CD4-positive, alpha-beta T cell treated with Interferon gamma for 1 hour (primary cell): Measurements from ENCODE around the gene GAL3ST2.
"Not testable (repeated sequence)": the region's sequence is repeated elsewhere in the genome, so short reads cannot be mapped to it uniquely, and the experiment has no call there.

Source experiments
- DNase-seq: peaks from one replicate; pipeline ENCODE4 v3.0.0-alpha.2; 2020

Gene GAL3ST2

GRCh38 chr2:241810307-241811200 lies 33.9 kb downstream of the GAL3ST2 start:
- DNase-seq: no peak

GRCh38 chr2:241811201-241811951 lies 34.8 kb downstream of the GAL3ST2 start:
- no peak for DNase-seq

- no peak for DNase-seq
Measured at GRCh38 chr2:241811952-241812729, 35.5 kb downstream of the GAL3ST2 start.

- DNase-seq: no peak
Measured at GRCh38 chr2:241812730-241813643, 36.4 kb downstream of the GAL3ST2 start.

GRCh38 chr2:241813644-241814392 lies 37.2 kb downstream of the GAL3ST2 start:
- peak; percentile 50 for DNase-seq

GRCh38 chr2:241814393-241814642 lies 37.7 kb downstream of the GAL3ST2 start:
- DNase-seq: no peak

- no peak for DNase-seq
Measured at GRCh38 chr2:241814643-241815476, 38.2 kb downstream of the GAL3ST2 start.

- no peak for DNase-seq
Measured at GRCh38 chr2:241815477-241816430, 39.1 kb downstream of the GAL3ST2 start.

GRCh38 chr2:241816431-241817121 lies 40.0 kb downstream of the GAL3ST2 start:
- DNase-seq: no peak

GRCh38 chr2:241817126-241817820 lies 40.7 kb downstream of the GAL3ST2 start:
- DNase-seq: no peak

- DNase-seq: not testable (repeated sequence)
Measured at GRCh38 chr2:241817821-241818215, 41.2 kb downstream of the GAL3ST2 start.

GRCh38 chr2:241818229-241818942 lies 41.8 kb downstream of the GAL3ST2 start:
- no peak for DNase-seq

- no peak for DNase-seq
Measured at GRCh38 chr2:241818943-241819270, 42.3 kb downstream of the GAL3ST2 start.

GRCh38 chr2:241819947-241820624 lies 43.5 kb downstream of the GAL3ST2 start:
- not testable (repeated sequence) for DNase-seq

- no peak for DNase-seq
Measured at GRCh38 chr2:241820625-241821384, 44.2 kb downstream of the GAL3ST2 start.
